GM19395 (cell line): ENCODE data around the gene EVI2B.
"Not testable (repeated sequence)": the region's sequence is repeated elsewhere in the genome, so short reads cannot be mapped to it uniquely, and the experiment has no call there.

Experiments used
- ATAC-seq: cut with Tn5 transposase; IDR thresholded peaks from one replicate; pipeline ENCODE4 v1.9.1; 2021; ENCODE audit warnings: mild to moderate bottlenecking, moderate library complexity; ENCODE audit not compliant: unreplicated experiment

The EVI2B gene

DNA sequence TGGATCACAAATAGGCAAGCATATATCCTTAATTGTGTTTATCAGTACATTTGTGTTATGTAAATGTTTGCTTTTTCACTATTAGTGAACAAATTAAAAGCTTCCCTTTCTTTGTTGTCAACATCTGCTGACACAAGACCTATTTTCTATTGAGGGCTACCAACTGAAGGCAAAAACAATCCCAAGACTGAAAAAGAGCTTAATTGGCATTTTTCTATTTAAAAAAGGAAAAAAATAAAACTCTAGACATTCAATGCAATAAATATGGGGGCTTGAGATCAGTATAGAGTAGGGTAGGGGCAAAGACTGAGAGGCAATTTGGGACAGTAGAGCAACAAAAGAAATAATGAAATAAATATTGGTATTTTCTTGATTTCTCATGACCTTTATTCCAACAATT lies 41.1 kb downstream of the EVI2B start:
- no peak for ATAC-seq

DNA sequence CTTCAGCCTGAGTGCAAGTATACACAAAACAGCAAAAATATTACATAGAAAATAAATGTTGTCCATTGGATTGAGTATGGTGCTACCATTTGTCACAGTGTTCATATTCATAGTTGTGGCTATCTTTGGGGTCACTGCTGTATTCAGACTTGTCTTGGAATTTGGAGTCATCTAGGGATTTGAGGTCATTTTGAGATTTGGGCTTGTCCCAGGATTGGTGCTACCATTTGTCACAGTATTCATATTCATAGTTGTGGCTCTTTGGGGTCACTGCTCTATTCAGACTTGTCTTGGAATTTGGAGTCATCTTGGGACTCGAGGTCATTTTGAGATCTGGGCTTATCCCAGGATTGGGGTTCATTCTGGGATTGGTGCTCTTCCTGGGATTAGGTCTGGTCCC lies 41.6 kb downstream of the EVI2B start:
- ATAC-seq: no peak

DNA sequence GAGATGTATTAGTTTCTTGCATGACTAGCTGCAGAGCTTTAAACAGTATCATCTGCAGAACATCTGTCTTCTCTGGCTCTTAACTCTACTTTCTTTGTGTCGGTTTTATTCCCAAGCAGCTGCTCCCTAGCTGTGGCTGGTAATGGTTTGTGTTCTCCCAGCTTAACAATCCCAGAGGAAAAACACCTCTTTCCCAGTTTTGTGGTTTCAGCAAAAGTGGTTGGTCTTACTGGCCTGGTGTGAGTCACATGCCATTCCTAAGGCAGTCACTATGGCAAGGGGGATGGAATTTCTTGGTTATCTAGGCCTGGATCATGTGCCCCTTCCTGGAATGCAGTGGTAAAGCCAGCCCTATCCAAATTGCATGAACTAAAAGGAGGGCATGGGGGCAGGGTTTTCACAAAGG lies 44.3 kb downstream of the EVI2B start:
- ATAC-seq: no peak

DNA sequence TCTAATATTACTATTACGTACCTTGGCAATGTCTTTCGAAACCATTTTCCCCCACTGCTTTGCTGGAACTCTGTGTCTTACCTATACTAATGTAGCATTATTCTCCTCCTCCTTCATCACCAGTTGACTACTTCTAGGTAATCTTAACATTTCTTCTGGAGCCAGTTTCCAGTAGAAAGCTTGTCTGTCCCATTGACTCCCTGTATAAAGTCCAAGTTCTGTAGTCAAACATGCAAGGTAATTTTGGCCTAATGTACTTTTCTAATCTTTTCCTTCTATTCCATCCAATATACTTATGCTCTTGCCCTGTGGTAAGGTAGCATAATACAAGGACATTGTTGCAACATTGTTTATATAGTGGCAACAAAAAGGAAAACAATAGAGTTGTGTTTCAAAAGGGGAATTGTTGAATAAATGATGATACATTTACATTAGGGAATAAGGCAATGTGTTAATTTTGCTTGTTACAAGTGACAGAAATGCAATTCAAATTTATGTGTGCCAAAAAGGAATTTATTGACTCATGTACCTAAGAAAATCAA lies 44.7 kb downstream of the EVI2B start:
- no peak for ATAC-seq

DNA sequence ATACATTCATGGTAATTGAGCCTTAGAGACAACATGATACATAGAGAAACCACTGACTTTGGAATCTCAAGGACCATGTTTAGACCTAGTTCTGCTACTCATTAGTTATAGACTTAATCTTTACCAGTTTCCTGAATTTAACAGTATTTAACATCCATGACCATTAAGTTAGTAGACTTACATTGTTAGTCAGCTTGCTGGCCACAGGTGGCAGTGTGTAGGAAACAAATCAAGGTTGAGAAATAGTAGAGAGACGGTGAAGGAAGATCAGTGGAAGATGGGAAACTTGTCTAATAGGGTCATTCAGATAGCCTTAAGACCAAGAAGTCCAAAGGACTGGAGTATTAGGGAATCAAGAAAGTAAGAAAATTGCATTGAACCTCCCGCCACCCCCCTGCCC lies 47.8 kb downstream of the EVI2B start:
- ATAC-seq: no peak

DNA sequence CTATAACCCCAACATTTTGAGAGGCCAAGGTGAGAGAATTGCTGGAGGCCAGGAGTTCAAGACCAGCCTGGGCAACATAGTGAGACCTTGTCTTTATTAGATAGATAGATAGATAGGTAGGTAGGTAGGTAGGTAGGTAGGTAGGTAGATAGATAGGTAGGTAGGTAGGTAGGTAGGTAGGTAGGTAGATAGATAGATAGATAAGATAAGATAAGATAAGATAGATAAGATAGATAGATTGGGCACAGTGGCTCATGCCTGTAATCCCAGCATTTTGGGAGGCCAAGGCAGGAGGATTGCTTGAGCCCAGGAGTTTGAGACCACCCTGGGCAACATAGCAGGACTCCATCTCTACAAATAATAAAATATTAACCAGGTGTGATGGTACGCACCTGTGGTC lies 50.9 kb downstream of the EVI2B start:
- ATAC-seq: not testable (repeated sequence)

DNA sequence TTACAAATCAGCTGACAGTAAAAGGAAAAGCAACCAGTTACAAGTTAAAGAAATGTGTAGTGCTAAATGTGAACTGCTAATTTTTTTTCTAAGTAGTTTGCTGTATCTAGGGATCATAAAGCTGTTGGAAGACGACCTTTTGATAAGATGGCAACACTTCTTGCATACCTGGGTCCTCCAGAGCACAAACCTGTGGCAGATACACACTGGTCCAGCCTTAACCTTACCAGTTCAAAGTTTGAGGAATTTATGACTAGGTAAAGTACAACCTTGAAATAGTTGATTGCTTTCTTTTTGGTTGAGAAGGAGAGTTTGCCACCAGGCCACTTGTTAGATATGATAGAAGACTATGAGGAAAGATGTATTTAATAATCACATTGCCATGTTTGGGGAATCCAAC lies 52.3 kb downstream of the EVI2B start:
- ATAC-seq: no peak

DNA sequence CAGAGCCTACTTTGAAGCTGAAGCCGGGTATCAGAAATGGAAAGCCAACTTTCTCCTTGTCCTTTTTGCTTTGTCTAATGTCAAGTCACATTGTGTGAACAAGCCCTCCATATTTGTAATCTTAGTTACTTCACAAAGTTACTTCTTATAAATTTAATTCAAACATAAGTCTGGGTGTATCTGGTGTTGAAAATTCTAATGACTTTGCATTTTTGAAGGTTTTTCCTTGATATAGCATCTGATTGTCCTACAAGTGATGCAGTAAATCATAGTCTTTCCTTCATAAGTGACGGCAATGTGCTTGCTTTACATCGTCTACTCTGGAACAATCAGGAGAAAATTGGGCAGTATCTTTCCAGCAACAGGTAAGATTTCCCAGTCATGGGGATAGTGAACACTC lies 53.7 kb downstream of the EVI2B start:
- no peak for ATAC-seq

DNA sequence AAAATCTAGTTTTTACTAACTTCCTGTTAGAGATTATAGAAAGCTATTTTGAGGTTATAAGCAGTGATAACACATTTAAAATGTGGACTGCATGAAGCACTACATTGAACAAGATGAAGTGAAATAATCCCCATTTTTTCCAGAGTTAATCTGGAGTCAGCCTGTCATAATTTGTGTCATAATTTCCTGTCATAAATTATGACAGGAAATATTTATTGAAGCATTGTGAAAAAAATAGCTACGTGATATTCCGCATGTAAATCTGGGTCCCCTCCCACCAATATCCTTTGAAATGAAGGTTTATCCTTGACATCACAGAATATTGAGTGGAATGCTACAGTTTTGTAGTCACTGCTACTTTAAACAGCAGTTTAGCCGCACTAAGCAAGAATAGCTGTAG lies 56.9 kb downstream of the EVI2B start:
- ATAC-seq: no peak

DNA sequence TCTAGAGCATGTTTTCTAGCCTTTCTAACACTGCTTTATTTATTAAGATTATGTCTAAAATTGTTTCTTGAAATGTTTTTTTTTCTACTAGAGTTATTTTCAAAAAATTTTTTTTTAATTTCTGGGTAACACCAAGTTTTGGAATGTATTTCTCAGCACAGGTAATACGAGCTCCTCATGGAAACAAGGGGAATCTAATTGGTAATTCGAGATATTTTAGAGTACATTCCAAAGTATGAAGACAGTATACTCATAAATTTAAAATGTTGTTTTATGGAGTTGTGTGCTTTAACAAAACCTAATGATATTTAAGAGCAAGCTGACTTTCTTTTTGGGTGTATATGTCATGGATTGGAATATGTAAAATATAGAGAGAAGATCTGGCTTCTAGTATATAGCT lies 59.2 kb downstream of the EVI2B start:
- no peak for ATAC-seq
